OCI-LY1 (cell line): ENCODE results near the gene COX6A1.

Source experiments
- EZH2 ChIP-seq: fragments of 200-600 bp; sonication (generic), shearing (Covaris generic); IDR thresholded peaks from 2 replicates; pipeline ENCODE4 v1.8.0; 2017; ENCODE audit warnings: borderline replicate concordance, mixed run types, mild to moderate bottlenecking, antibody characterized with exemption, low read length, moderate library complexity, mixed read lengths
- TF ChIP-seq, protein P1 (sequence below): fragments of 200-600 bp; sonication (generic), shearing (Covaris generic); IDR thresholded peaks from 2 replicates; pipeline ENCODE4 v1.5.1; 2017; ENCODE audit warnings: mild to moderate bottlenecking, antibody characterized with exemption, low read length, moderate library complexity, mixed read lengths

DNA sequence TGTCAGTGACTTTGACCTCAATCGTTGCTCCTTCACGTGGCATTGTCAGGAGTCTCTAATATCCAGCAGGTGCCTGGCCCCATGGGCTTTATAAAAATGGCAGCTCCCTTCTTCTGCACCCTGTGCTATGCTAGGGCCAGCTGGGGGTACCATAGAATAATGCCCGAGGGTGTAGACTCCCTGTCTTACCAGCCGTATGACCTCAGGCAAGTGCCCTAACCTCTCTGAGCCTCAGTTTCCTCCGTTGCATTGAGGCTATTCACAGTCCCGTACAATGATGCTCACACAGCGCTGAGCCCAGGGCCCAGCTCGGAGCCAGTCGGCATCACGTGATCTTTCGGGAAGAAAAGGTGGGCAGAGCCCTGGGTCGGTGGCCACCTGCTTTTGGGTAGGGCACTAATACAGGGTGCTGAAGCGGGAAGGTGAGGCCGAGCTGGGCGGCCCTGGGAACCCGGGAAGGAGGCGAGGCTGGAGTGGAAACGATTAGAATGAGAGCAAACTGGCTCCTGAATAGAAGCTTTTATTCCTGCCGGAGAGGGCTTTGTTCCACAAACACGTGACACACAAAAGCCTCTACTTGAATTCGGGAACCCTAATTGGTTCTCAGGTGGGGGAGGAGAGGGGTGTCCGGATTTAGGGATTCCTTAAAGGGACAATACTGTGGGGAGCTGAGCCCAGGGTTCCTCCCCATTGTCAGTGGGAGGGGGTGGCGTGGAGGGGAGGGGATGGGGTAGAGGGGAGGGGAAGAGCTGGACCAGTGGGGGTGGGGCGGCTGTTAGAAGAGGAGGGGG is 49.0 kb upstream of the COX6A1 start:
- TF ChIP-seq, protein P1, sequence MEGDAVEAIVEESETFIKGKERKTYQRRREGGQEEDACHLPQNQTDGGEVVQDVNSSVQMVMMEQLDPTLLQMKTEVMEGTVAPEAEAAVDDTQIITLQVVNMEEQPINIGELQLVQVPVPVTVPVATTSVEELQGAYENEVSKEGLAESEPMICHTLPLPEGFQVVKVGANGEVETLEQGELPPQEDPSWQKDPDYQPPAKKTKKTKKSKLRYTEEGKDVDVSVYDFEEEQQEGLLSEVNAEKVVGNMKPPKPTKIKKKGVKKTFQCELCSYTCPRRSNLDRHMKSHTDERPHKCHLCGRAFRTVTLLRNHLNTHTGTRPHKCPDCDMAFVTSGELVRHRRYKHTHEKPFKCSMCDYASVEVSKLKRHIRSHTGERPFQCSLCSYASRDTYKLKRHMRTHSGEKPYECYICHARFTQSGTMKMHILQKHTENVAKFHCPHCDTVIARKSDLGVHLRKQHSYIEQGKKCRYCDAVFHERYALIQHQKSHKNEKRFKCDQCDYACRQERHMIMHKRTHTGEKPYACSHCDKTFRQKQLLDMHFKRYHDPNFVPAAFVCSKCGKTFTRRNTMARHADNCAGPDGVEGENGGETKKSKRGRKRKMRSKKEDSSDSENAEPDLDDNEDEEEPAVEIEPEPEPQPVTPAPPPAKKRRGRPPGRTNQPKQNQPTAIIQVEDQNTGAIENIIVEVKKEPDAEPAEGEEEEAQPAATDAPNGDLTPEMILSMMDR: no peak
- no peak for TF ChIP-seq EZH2
